ENCODE data around the gene CSK. TPM values are rescaled to one million over a fixed set of nuclear protein-coding genes. Genes with fewer than 3 reads are reported as not detected.

CSK gene
- polyA plus RNA-seq, 1 of the 3 experiments (the other 2 are of a cell fraction) = 53.1 TPM

- WGBS (ENCODE audit: low lambda C conversion rate) = 55% methylated on average over 4 of the region's 4 CpGs
- no peak for DNase-seq
- POLR2A ChIA-PET = no interaction called here
- Histone ChIP-seq H3K9me3 (no peaks in the 10 kb centered on the region), H3K9ac (no peak overlapping the region), H3K9me2 (no peaks in the 10 kb centered on the region), H3F3A (replicated peaks; ENCODE audit: insufficient read depth) (no peaks in the 10 kb centered on the region), H4K20me1 (ENCODE audit: insufficient read depth) (no peaks in the 10 kb centered on the region), H3K79me2 (ENCODE audit: insufficient read depth) (no peaks in the 10 kb centered on the region), H3K4me1 (ENCODE audit: control insufficient read depth in 1 of 2, insufficient read depth in 2 of 2, low read depth in 1 of 2, low read length in 1 of 2) (peaks cover 0 to 24% of the 10 kb centered on the region in 2 experiments; a peak in 1 of 4 replicates), H2AFZ (ENCODE audit: low read depth) (no peak overlapping the region), H3K27me3 (ENCODE audit: insufficient read depth) (peaks cover 17% of the 10 kb centered on the region; the same call in 1 of the 2 replicates), H3K36me3 (replicated peaks in 1 of 2; ENCODE audit: control insufficient read depth in 1 of 2, insufficient read depth in 2 of 2, low read length in 1 of 2) (no peaks in the 10 kb centered on the region), H3K27ac (ENCODE audit: low read depth in 2 of 2, low read length in 1 of 2) (no peak overlapping the region), H3K4me3 (ENCODE audit: low read depth in 2 of 2, low read length in 1 of 2) (no peak overlapping the region), H3K4me2 (no peak overlapping the region)
- CTCF ChIA-PET = interaction anchor here (1.6 to 2.6 kb wide), 3 partner anchors 23 to 53 kb away, joined by 3 to 8 read pairs (median 5); no protein-coding TSS in a partner anchor
- TF ChIP-seq FOSL2 (IDR thresholded peaks at IDR 0.05; ENCODE audit: borderline replicate concordance, low read depth) (no peak), RXRA (IDR thresholded peaks at IDR 0.05; ENCODE audit: borderline replicate concordance, low read depth) (no peak), JUND (IDR thresholded peaks at IDR 0.05) (no peak), RCOR1 (IDR thresholded peaks at IDR 0.05; ENCODE audit: low read length) (no peak), MXI1 (IDR thresholded peaks at IDR 0.05; ENCODE audit: low read depth, low read length) (no peak), MEF2A (IDR thresholded peaks at IDR 0.05; ENCODE audit: borderline replicate concordance, low read depth) (no peak), ELF1 (IDR thresholded peaks at IDR 0.05) (no peak), TCF12 (IDR thresholded peaks at IDR 0.05) (no peak), NRF1 (IDR thresholded peaks at IDR 0.05; ENCODE audit: low read depth, low read length) (no peak)
- TF ChIP-seq, protein P1, sequence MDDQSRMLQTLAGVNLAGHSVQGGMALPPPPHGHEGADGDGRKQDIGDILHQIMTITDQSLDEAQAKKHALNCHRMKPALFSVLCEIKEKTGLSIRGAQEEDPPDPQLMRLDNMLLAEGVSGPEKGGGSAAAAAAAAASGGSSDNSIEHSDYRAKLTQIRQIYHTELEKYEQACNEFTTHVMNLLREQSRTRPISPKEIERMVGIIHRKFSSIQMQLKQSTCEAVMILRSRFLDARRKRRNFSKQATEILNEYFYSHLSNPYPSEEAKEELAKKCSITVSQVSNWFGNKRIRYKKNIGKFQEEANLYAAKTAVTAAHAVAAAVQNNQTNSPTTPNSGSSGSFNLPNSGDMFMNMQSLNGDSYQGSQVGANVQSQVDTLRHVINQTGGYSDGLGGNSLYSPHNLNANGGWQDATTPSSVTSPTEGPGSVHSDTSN (IDR thresholded peaks at IDR 0.05) = no peak
- TF ChIP-seq, protein P2, sequence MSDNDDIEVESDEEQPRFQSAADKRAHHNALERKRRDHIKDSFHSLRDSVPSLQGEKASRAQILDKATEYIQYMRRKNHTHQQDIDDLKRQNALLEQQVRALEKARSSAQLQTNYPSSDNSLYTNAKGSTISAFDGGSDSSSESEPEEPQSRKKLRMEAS (IDR thresholded peaks at IDR 0.05; ENCODE audit: low read depth) = no peak
Observed at GRCh38 chr15:74822233-74822632, 40.4 kb downstream of the CSK start.

GRCh38 chr15:74823324-74823723 is 41.4 kb downstream of the CSK start:
- ChIA-PET POLR2A (no interaction called here), CTCF (interaction anchor here (0.5 to 3.8 kb wide), 9 partner anchors 13 to 191 kb away, joined by 3 to 12 read pairs (median 3); partner anchors contain the start of gene CSK)

More at GRCh38 chr15:74823324-74823723, 41.4 kb downstream of the CSK start:
- Histone ChIP-seq H3K27ac (ENCODE audit: low read depth in 2 of 2, low read length in 1 of 2) (no peak overlapping the region), H3K9me2 (no peaks in the 10 kb centered on the region), H3K9me3 (no peaks in the 10 kb centered on the region), H3K27me3 (ENCODE audit: insufficient read depth) (peaks cover 24% of the 10 kb centered on the region; the same call in 1 of the 2 replicates), H2AFZ (ENCODE audit: low read depth) (no peak overlapping the region), H3K4me1 (ENCODE audit: control insufficient read depth in 1 of 2, insufficient read depth in 2 of 2, low read depth in 1 of 2, low read length in 1 of 2) (peaks cover 0 to 19% of the 10 kb centered on the region in 2 experiments; a peak in 1 of 4 replicates), H3K4me3 (ENCODE audit: low read depth in 2 of 2, low read length in 1 of 2) (no peak overlapping the region), H3K9ac (no peak overlapping the region), H3K36me3 (replicated peaks in 1 of 2; ENCODE audit: control insufficient read depth in 1 of 2, insufficient read depth in 2 of 2, low read length in 1 of 2) (no peaks in the 10 kb centered on the region), H3K4me2 (no peak overlapping the region), H3F3A (replicated peaks; ENCODE audit: insufficient read depth) (no peaks in the 10 kb centered on the region), H4K20me1 (ENCODE audit: insufficient read depth) (no peaks in the 10 kb centered on the region), H3K79me2 (ENCODE audit: insufficient read depth) (no peaks in the 10 kb centered on the region)
- DNase-seq = no peak
- 64% methylated on average over 6 of the region's 6 CpGs for WGBS (ENCODE audit: low lambda C conversion rate)
- TF ChIP-seq GABPA (IDR thresholded peaks at IDR 0.05; ENCODE audit: low read depth) = no peak
- TF ChIP-seq GATA2 (CRISPR knock-in tag; IDR thresholded peaks at IDR 0.05) = no peak
- no peak for TF ChIP-seq CTCF (IDR thresholded peaks at IDR 0.05)
- no peak for TF ChIP-seq CHD2 (IDR thresholded peaks at IDR 0.05; ENCODE audit: low read length, partially characterized antibody)
- TF ChIP-seq RCOR1 (IDR thresholded peaks at IDR 0.05; ENCODE audit: low read length) = no peak
